DND-41 (cell line): Measurements from ENCODE around the gene MXD4.
"Not testable (repeated sequence)": the region's sequence is repeated elsewhere in the genome, so short reads cannot be mapped to it uniquely, and the experiment has no call there.

Experiments used
- ATAC-seq: fragments of 200-7000 bp; cut with Tn5 transposase; 3 replicates; pipeline ENCODE4 v1.9.1; 2021; ENCODE audit warnings: low read depth; ENCODE audit not compliant: insufficient read depth
- DNase-seq: peaks from one replicate; pipeline ENCODE4 v3.0.0-alpha.2; 2020
- H2AFZ ChIP-seq: 2 replicates; pipeline ENCODE4 v1.6.0; 2012; ENCODE audit warnings: low read depth, low read length
- H3K27ac ChIP-seq: 2 replicates; pipeline ENCODE4 v1.5.1; 2012; ENCODE audit warnings: low read length, inconsistent platforms
- H3K27me3 ChIP-seq: fragments of 200-600 bp; sonication (generic); 2 replicates; pipeline ENCODE4 v1.6.0; 2012; ENCODE audit warnings: low read length, mild to moderate bottlenecking, inconsistent platforms; ENCODE audit not compliant: insufficient read depth, poor library complexity
- H3K36me3 ChIP-seq: 2 replicates; pipeline ENCODE4 v1.5.1; 2012; ENCODE audit warnings: low read length, inconsistent platforms; ENCODE audit not compliant: insufficient read depth
- H3K4me1 ChIP-seq: 2 replicates; pipeline ENCODE4 v1.5.1; 2012; ENCODE audit warnings: mild to moderate bottlenecking, low read length; ENCODE audit not compliant: insufficient read depth
- H3K4me2 ChIP-seq: 2 replicates; pipeline ENCODE4 v1.6.0; 2012; ENCODE audit warnings: mild to moderate bottlenecking, moderate library complexity, low read length, inconsistent platforms; ENCODE audit not compliant: insufficient read depth
- H3K4me3 ChIP-seq, 2 experiments: fragments of 200-600 bp in 1 of 2; shearing (Covaris generic) in 1 of 2; 2 replicates each; pipeline ENCODE4 v1.5.1; 2012 to 2016; ENCODE audit warnings: inconsistent platforms in 2 of 2, low read length in 2 of 2, mild to moderate bottlenecking in 2 of 2, low read depth in 1 of 2, moderate library complexity in 1 of 2
- H3K79me2 ChIP-seq: 2 replicates; pipeline ENCODE4 v1.6.0; 2012; ENCODE audit warnings: low read length, inconsistent platforms; ENCODE audit not compliant: insufficient read depth
- H3K9ac ChIP-seq: 2 replicates; pipeline ENCODE4 v1.6.0; 2012; ENCODE audit warnings: low read depth, mild to moderate bottlenecking, inconsistent platforms, low read length, moderate library complexity
- H3K9me3 ChIP-seq: 2 replicates; pipeline ENCODE4 v1.5.1; 2012; ENCODE audit warnings: low read length, moderate library complexity, mild to moderate bottlenecking, inconsistent platforms; ENCODE audit not compliant: insufficient read depth, severe bottlenecking
- H4K20me1 ChIP-seq: 2 replicates; pipeline ENCODE4 v1.6.0; 2012; ENCODE audit warnings: low read length; ENCODE audit not compliant: insufficient read depth
- EZH2 ChIP-seq: IDR thresholded peaks from 3 replicates; pipeline ENCODE4 v1.6.1; 2012; ENCODE audit warnings: borderline replicate concordance, low read depth, mild to moderate bottlenecking, moderate library complexity, low read length, inconsistent platforms; ENCODE audit not compliant: severe bottlenecking
- TF ChIP-seq, protein P1 (sequence below): IDR thresholded peaks from 2 replicates; pipeline ENCODE4 v1.5.1; 2012; ENCODE audit warnings: borderline replicate concordance, low read length, moderate library complexity, mild to moderate bottlenecking; ENCODE audit not compliant: poor library complexity, severe bottlenecking; ENCODE audit errors: extremely low read depth

Gene MXD4

DNA sequence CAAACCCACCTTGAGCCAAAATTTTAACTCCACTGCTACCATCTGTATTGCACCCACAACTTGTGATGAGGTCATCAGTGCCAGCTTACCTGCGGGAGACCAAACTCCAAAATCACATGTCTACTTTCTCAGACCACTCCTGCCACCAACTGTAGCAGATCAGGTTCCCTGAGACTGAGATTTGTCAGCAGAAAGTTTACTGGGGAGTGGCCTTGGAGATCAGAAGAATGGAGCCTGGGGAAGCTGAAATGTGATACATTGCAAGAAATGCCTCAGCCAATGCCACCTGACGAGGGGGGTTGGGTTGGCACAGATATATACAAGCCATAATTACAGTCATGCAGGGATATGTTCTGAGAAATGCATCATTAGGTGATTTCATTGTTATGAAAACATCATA, 39.1 kb downstream of the MXD4 start:
- TF ChIP-seq EZH2, result no peak
- Histone ChIP-seq H4K20me1 (peaks cover 8% of the 10 kb centered on the region; the same call in 1 of the 2 replicates), H3K9me3 (no peaks in the 10 kb centered on the region), H3K4me2 (no peak overlapping the region), H3K27ac (no peak overlapping the region), H3K27me3 (no peaks in the 10 kb centered on the region), H2AFZ (no peak overlapping the region), H3K9ac (no peak overlapping the region), H3K4me3 (no peak overlapping the region), H3K79me2 (no peaks in the 10 kb centered on the region), H3K36me3 (peaks cover 34% of the 10 kb centered on the region), H3K4me1 (no peaks in the 10 kb centered on the region)
- ATAC-seq (no peak), DNase-seq (no peak)

DNA sequence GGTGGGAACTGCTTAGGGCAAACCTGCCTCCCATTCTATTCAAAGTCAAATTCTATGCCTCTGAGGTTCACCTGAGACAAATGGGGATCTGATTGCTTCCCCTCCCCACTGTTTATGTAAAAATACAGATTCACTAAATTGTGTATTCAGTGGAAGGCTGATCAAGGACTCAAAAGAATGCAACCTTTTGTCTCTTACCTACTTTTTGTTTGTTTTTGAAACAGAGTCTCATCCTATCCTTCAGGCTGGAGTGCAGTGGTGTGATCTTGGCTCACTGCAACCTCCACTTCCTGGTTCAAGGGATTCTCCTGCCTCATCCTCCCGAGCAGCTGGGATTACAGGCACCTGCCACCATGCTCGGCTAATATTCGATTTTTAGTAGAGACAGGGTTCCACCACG, 40.5 kb downstream of the MXD4 start:
- not testable (repeated sequence) for H3K4me1 ChIP-seq, H3K9ac ChIP-seq, H2AFZ ChIP-seq, H3K9me3 ChIP-seq, H3K27me3 ChIP-seq, H3K79me2 ChIP-seq, DNase-seq, H3K4me3 ChIP-seq, H3K4me2 ChIP-seq, ATAC-seq, H3K27ac ChIP-seq
- Histone ChIP-seq H4K20me1 (peaks cover 11% of the 10 kb centered on the region; the same call in 1 of the 2 replicates), H3K36me3 (peaks cover 20% of the 10 kb centered on the region)

DNA sequence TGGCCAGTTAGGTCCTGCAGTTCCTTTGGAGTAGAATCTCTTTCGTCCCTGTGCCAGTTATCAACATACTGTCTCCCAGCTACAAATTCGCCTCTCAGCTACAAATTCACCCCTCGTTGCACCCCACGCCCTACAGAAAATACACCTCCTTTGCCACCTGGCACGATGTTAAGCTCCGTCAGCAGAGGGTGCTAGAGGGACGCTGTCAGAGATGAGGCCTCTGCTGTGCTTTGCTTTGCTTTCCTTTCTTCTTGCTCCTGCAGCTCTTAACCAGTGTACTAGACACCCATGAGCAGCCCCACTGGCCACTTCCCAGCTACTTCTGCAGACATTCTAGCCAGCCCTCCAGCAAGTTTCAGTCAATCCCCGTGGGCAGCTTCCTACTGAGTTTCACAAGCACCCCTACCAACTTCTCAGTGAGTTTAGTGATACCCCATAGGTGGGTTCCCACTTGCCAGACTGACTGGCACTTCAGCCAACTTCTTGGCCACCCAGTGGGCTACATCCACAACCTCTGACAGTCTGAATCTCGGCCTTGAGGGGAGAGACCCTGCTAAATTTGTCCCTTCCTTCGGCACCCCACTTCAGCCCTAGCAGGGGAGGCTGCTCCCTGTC, 41.8 kb downstream of the MXD4 start:
- Histone ChIP-seq H3K9me3 (no peaks in the 10 kb centered on the region), H2AFZ (no peak overlapping the region), H3K36me3 (peaks cover 13% of the 10 kb centered on the region), H3K9ac (no peak overlapping the region), H3K4me3 (no peak overlapping the region), H3K27ac (no peak overlapping the region), H4K20me1 (peaks cover 16% of the 10 kb centered on the region; the same call in 1 of the 2 replicates), H3K79me2 (no peaks in the 10 kb centered on the region), H3K27me3 (no peaks in the 10 kb centered on the region), H3K4me2 (no peak overlapping the region), H3K4me1 (no peaks in the 10 kb centered on the region)
- DNase-seq (peak; percentile 79), ATAC-seq (peak; percentile 94)
- TF ChIP-seq, protein P1, sequence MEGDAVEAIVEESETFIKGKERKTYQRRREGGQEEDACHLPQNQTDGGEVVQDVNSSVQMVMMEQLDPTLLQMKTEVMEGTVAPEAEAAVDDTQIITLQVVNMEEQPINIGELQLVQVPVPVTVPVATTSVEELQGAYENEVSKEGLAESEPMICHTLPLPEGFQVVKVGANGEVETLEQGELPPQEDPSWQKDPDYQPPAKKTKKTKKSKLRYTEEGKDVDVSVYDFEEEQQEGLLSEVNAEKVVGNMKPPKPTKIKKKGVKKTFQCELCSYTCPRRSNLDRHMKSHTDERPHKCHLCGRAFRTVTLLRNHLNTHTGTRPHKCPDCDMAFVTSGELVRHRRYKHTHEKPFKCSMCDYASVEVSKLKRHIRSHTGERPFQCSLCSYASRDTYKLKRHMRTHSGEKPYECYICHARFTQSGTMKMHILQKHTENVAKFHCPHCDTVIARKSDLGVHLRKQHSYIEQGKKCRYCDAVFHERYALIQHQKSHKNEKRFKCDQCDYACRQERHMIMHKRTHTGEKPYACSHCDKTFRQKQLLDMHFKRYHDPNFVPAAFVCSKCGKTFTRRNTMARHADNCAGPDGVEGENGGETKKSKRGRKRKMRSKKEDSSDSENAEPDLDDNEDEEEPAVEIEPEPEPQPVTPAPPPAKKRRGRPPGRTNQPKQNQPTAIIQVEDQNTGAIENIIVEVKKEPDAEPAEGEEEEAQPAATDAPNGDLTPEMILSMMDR, result peak; percentile 96
- TF ChIP-seq EZH2, result no peak

DNA sequence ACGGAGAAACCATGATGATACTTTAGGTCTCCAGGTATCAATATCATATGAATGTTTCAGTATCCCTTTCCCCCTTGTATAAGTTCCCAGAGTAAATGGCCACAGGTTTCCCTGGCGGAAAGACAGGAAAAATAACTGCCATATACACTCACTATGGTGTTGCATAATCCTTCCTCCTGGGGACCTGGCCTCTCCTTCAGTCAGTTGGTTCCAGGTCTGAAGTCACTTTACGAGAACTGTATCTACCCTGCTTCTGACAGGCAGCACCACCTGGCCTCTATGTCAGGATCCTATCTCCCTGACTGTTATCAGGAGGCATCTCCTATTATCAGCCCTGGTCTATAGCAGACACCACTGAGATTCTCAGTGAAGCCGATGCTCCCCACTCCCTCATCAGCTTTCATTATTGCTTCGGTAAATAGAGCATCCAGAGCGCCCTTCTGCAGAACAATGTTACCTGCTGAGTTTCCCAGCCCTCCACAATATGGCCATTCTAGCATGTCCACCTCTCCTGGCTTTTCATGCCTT, 42.6 kb downstream of the MXD4 start:
- ATAC-seq, result no peak
- Histone ChIP-seq H3K79me2 (no peaks in the 10 kb centered on the region), H3K36me3 (peaks cover 13% of the 10 kb centered on the region), H3K27ac (no peak overlapping the region), H3K4me2 (no peak overlapping the region), H3K9ac (no peak overlapping the region), H3K9me3 (no peaks in the 10 kb centered on the region), H3K4me3 (no peak overlapping the region), H3K4me1 (no peaks in the 10 kb centered on the region), H2AFZ (no peak overlapping the region), H3K27me3 (no peaks in the 10 kb centered on the region), H4K20me1 (peaks cover 16% of the 10 kb centered on the region; the same call in 1 of the 2 replicates)
- TF ChIP-seq, protein P1, result no peak
- no peak for TF ChIP-seq EZH2
- DNase-seq, result no peak
